ENCODE results near the gene HES7.
"Not testable (repeated sequence)": the region's sequence is repeated elsewhere in the genome, so short reads cannot be mapped to it uniquely, and the experiment has no call there.

DNA sequence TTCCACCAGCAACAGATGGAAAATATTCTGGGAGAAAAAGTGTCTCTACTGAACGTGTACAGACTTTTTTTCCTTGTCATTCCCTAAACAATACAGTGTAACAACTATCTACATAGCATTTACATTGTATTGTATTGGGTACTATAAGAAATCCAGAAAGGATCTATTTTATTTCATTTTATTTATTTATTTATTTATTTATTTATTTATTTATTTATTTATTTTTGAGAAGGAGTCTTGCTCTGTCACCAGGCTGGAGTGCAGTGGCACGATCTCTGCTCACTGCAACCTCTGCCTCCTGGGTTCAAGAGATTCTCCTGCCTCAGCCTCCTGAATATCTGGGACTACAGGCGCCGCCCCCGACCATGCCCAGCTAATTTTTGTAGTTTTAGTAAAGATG, 46.0 kb downstream of the HES7 start:
- TF ChIP-seq SIN3A (IDR thresholded peaks at IDR 0.05; ENCODE audit: low read depth); POLR2A (IDR thresholded peaks at IDR 0.05; ENCODE audit: borderline replicate concordance, extremely low read depth, insufficient read depth, insufficient read length); CEBPB (IDR thresholded peaks at IDR 0.05; ENCODE audit: low read depth); EZH2phosphoT487 (IDR thresholded peaks at IDR 0.05; ENCODE audit: borderline replicate concordance); POLR2AphosphoS5 (IDR thresholded peaks at IDR 0.05; ENCODE audit: low read depth, low read length); EZH2 (IDR thresholded peaks at IDR 0.05); ELF1 (IDR thresholded peaks at IDR 0.05; ENCODE audit: borderline replicate concordance, low read depth); ZNF274 (IDR thresholded peaks at IDR 0.05; ENCODE audit: low read depth, low read length): not testable (repeated sequence)
- TF ChIP-seq, protein P1, sequence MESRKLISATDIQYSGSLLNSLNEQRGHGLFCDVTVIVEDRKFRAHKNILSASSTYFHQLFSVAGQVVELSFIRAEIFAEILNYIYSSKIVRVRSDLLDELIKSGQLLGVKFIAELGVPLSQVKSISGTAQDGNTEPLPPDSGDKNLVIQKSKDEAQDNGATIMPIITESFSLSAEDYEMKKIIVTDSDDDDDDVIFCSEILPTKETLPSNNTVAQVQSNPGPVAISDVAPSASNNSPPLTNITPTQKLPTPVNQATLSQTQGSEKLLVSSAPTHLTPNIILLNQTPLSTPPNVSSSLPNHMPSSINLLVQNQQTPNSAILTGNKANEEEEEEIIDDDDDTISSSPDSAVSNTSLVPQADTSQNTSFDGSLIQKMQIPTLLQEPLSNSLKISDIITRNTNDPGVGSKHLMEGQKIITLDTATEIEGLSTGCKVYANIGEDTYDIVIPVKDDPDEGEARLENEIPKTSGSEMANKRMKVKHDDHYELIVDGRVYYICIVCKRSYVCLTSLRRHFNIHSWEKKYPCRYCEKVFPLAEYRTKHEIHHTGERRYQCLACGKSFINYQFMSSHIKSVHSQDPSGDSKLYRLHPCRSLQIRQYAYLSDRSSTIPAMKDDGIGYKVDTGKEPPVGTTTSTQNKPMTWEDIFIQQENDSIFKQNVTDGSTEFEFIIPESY (IDR thresholded peaks at IDR 0.05; ENCODE audit: extremely low read depth, insufficient replicate concordance, low read length), result not testable (repeated sequence)
- TF ChIP-seq, protein P2, sequence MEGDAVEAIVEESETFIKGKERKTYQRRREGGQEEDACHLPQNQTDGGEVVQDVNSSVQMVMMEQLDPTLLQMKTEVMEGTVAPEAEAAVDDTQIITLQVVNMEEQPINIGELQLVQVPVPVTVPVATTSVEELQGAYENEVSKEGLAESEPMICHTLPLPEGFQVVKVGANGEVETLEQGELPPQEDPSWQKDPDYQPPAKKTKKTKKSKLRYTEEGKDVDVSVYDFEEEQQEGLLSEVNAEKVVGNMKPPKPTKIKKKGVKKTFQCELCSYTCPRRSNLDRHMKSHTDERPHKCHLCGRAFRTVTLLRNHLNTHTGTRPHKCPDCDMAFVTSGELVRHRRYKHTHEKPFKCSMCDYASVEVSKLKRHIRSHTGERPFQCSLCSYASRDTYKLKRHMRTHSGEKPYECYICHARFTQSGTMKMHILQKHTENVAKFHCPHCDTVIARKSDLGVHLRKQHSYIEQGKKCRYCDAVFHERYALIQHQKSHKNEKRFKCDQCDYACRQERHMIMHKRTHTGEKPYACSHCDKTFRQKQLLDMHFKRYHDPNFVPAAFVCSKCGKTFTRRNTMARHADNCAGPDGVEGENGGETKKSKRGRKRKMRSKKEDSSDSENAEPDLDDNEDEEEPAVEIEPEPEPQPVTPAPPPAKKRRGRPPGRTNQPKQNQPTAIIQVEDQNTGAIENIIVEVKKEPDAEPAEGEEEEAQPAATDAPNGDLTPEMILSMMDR (IDR thresholded peaks at IDR 0.05 in 2 of 3, conservative IDR thresholded peaks at IDR 0.05 in 1 of 3; ENCODE audit: borderline replicate concordance in 1 of 3, insufficient read depth in 1 of 3, low read depth in 2 of 3, low read length in 2 of 3), result not testable (repeated sequence)
- TF ChIP-seq, protein P3, sequence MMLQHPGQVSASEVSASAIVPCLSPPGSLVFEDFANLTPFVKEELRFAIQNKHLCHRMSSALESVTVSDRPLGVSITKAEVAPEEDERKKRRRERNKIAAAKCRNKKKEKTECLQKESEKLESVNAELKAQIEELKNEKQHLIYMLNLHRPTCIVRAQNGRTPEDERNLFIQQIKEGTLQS (IDR thresholded peaks at IDR 0.05), result not testable (repeated sequence)
